Testis (tissue), 2 donors: ENCODE data around the gene FAM241B.

ENCODE experiments used
- CTCF ChIP-seq, 3 experiments: fragments of 450-650 bp in 2 of 3; fragments of 200-600 bp in 1 of 3; sonication (generic) in 1 of 3; IDR thresholded peaks; one replicate each; pipeline ENCODE4 v1.5.1; 2016 to 2019; ENCODE audit warnings: antibody characterized with exemption in 3 of 3, mild to moderate bottlenecking in 2 of 3, moderate library complexity in 1 of 3
- POLR2A ChIP-seq: fragments of 450-650 bp; IDR thresholded peaks from one replicate; pipeline ENCODE4 v1.6.1; 2017; ENCODE audit warnings: antibody characterized with exemption, mild to moderate bottlenecking, moderate library complexity

DNA sequence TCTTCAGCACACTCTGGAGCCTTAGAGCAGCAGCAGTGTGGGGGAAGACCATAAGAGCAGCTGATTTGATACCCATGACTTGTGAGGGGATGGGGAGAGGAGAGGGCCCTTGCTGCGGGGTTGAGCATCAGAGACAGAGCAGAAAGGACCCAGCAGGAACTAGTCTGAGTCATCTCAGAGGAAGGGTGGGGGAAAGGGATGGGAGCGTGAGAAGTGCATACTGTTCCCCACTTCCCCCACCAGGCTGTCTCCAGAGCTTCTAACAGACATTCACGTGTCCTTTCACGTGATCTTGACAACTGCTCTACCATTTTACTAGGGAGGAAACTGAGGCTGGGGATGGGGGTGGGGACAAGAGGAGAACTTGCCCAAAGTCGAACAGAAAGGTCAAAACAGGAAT is 38.7 kb downstream of the FAM241B start:
- TF ChIP-seq CTCF (IDR thresholded peaks at IDR 0.05) = no peak
- no peak for TF ChIP-seq POLR2A
